Measurements from ENCODE around the gene PTPN5.

Gene PTPN5

DNA sequence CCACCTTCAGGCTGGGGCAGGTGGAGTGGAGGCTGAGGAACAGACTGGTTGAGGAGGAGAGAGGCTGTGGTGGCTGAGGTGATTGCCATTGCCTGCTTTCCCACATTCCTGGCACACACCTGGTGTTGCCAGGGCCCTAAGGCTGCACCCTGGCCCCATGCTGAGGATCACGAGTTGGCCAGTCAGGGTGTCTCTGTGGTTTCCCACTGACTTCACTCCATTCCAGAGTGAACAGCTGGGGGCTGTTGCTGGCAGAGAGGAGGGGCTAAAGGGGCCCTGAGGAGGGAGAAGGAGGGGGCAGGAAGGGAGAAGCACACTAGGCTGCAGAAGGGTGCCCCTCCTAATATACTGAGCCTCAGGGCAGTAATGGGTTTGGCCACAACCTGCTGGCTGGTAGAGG is 91.2 kb downstream of the PTPN5 start:
- POLR2A ChIA-PET = no interaction called here

DNA sequence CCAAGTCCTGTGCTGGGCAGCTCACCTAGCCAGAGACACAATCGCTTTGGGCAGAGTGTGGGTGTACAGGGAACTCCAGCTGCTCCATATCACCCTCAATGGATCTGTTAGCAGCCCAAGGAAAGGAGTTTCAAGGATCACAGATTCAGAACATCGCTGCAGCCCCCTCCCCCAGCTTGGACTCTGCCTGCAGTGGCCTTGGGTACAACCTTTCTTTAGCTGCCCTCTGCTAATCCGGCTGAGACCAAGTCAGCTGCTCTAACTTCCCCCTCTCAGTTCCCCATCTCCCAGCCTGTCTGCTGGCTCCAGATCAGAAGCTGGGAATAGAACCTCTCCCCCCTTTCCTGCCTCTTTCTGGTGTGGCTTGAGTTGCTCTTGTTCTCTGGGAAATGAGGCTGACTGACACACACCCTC is 91.7 kb downstream of the PTPN5 start:
- CTCF ChIA-PET = interaction anchor here (1.1 to 1.8 kb wide), 2 partner anchors 22 to 32 kb away, joined by 3 to 4 read pairs; no protein-coding TSS in a partner anchor
- no peak for DNase-seq (ENCODE audit: extremely low spot score)
- no peak for TF ChIP-seq CTCF (IDR thresholded peaks at IDR 0.05; ENCODE audit: control extremely low read depth, extremely low read depth, low read depth, missing control alignments)
- POLR2A ChIA-PET = no interaction called here

More for the DNA sequence above, 91.2 kb downstream of the PTPN5 start:
- CTCF ChIA-PET = interaction anchor here (1.1 to 1.8 kb wide), 2 partner anchors 22 to 31 kb away, joined by 3 to 4 read pairs; no protein-coding TSS in a partner anchor
- no peak for DNase-seq (ENCODE audit: extremely low spot score)
- no peak for TF ChIP-seq CTCF (IDR thresholded peaks at IDR 0.05; ENCODE audit: control extremely low read depth, extremely low read depth, low read depth, missing control alignments)

- CTCF ChIA-PET = interaction anchor here (1.8 kb wide), 1 partner anchor 23 kb away, joined by 4 read pairs; no protein-coding TSS in a partner anchor
- POLR2A ChIA-PET = no interaction called here
Observed at GRCh38 chr11:18699269-18699596, 92.4 kb downstream of the PTPN5 start.

DNA sequence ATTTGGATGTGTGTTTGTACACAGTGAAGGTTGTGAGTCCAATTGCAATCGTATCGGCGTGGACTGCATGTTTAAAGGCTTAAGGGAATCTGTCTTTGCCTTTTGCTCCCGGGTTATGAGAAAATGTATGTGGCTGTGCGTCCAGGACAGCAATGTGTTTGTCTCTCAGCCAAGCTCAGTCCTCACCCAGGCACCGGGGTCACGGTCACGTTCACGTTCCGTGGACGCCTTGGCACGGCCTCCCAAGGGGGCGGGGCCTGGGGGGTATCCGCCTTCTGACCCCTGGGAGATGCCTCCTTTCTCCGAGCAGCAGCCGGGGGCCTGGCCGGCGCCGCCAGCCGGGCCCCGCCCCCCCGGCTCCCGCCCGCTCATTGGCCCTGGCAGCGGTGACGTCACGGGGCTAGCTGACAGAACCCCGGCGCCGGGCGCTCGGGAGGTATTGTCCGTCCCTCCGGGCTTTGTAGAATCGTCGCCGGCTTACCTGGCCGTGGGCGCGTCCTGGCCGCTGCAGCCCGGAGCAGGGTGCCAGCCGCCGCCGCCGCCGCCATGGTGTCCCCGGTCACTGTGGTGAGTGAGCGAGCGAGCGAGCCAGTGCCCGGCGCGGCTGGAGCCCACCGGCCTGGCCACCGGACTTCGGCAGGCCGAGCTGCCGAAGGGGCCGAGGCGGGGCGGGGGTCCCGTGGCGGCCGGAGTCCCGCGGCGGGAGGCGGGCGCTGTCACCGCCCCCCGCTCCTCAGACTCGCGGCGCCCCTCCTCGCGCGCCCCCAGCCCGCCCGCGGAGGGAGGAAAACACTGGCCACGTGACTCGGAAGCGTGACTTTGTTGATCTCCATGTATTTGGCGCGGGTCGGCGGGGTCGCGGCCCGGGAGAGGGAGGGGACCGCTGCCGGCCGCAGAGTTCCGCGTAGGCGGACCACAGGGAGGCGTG is 93.0 kb downstream of the PTPN5 start, which contains the start of gene TMEM86A:
TSS of gene TMEM86A (plus strand) at position 439 of the 928 bp plus-strand sequence. CDS start at position 547, 108 bp downstream.
- CTCF ChIA-PET = interaction anchor here (1.0 to 2.0 kb wide), 4 partner anchors 22 to 70 kb away, joined by 3 to 11 read pairs (median 6); no protein-coding TSS in a partner anchor
- POLR2A ChIA-PET = interaction anchor here (0.7 to 1.2 kb wide), 2 partner anchors 65 to 374 kb away, joined by 3 to 6 read pairs; partner anchors contain the start of gene SPTY2D1
- DNase-seq (ENCODE audit: extremely low spot score) = peak; percentile 94
- no peak for TF ChIP-seq CTCF (IDR thresholded peaks at IDR 0.05; ENCODE audit: control extremely low read depth, extremely low read depth, low read depth, missing control alignments)

More at GRCh38 chr11:18699269-18699596, 92.4 kb downstream of the PTPN5 start:
- DNase-seq (ENCODE audit: extremely low spot score) = no peak
- no peak for TF ChIP-seq CTCF (IDR thresholded peaks at IDR 0.05; ENCODE audit: control extremely low read depth, extremely low read depth, low read depth, missing control alignments)

GRCh38 chr11:18697576-18697975 is 94.0 kb downstream of the PTPN5 start:
- no peak for DNase-seq (ENCODE audit: extremely low spot score)
- ChIA-PET CTCF (interaction anchor here (1.0 to 2.0 kb wide), 6 partner anchors 20 to 71 kb away, joined by 3 to 11 read pairs (median 4); no protein-coding TSS in a partner anchor), POLR2A (no interaction called here)
- no peak for TF ChIP-seq CTCF (IDR thresholded peaks at IDR 0.05; ENCODE audit: control extremely low read depth, extremely low read depth, low read depth, missing control alignments)

GRCh38 chr11:18696638-18697225 is 94.9 kb downstream of the PTPN5 start:
- ChIA-PET CTCF (interaction anchor here (1.2 to 2.0 kb wide), 6 partner anchors 21 to 45 kb away, joined by 3 to 11 read pairs (median 4); no protein-coding TSS in a partner anchor), POLR2A (no interaction called here)
- TF ChIP-seq CTCF (IDR thresholded peaks at IDR 0.05; ENCODE audit: control extremely low read depth, extremely low read depth, low read depth, missing control alignments) = no peak
- no peak for DNase-seq (ENCODE audit: extremely low spot score)

Measured in GM10248 (cell line).